ENCODE results near the gene NRIP3. TPM values are rescaled to one million over a fixed set of nuclear protein-coding genes. Genes with fewer than 3 reads are reported as not detected.

NRIP3 gene
- total and polyA plus RNA-seq, 2 of the 13 experiments (the other 11 are each of a cell fraction or from before 2014, with no cell fraction given): 0.04 to 0.07 TPM

DNA sequence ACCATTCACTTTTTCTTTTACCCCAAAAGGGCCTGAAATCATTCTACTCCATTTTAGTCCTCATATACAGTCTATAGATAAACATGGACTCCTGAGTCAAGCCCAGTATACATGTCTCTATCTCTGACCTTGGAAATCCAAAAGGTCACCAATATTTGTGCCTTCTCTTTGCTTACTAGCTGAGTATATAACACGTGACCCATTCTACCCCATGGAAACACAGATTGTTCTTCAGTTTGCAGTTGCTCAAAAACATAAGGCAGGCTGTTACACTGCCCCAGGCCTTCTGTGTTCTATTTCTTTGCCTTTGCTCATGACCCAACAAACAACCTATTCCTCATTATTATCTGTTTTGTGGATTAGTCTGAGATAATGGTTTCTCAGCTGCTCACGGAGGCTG, 5.8 kb downstream of the NRIP3 start (continued):
- TF ChIP-seq ZNF790 (CRISPR knock-in tag; IDR thresholded peaks at IDR 0.05; ENCODE audit: borderline replicate concordance) (no peak), NR2F6 (IDR thresholded peaks at IDR 0.05) (no peak), NR2F6 (CRISPR knock-in tag; IDR thresholded peaks at IDR 0.05) (peak; percentile 14; the same call in 1 of the 2 replicates), EP300 (IDR thresholded peaks at IDR 0.05; ENCODE audit: low read depth in 2 of 2, low read length in 2 of 2) (no peak), EP300 (CRISPR knock-in tag; IDR thresholded peaks at IDR 0.05; ENCODE audit: borderline replicate concordance) (no peak), AHR (CRISPR knock-in tag; IDR thresholded peaks at IDR 0.05) (no peak), ZBTB42 (CRISPR knock-in tag; IDR thresholded peaks at IDR 0.05) (no peak), HOXA7 (CRISPR knock-in tag; IDR thresholded peaks at IDR 0.05) (no peak), HNF4A (CRISPR knock-in tag; IDR thresholded peaks at IDR 0.05) (peak; percentile 29), CBX5 (CRISPR knock-in tag; IDR thresholded peaks at IDR 0.05; ENCODE audit: borderline replicate concordance) (no peak), SOX13 (IDR thresholded peaks at IDR 0.05) (no peak), SOX13 (CRISPR knock-in tag; conservative IDR thresholded peaks at IDR 0.05 in 1 of 2, IDR thresholded peaks at IDR 0.05 in 1 of 2) (0 out of 4 replicates have a peak, but pooled peaks of 1 of the 2 experiments have one; percentile 10), AGO1 (IDR thresholded peaks at IDR 0.05; ENCODE audit: low read depth, low read length, poor library complexity, severe bottlenecking) (no peak), SETDB1 (CRISPR knock-in tag; IDR thresholded peaks at IDR 0.05; ENCODE audit: borderline replicate concordance) (no peak), ZNF879 (CRISPR knock-in tag; IDR thresholded peaks at IDR 0.05) (no peak), TARDBP (CRISPR knock-in tag; IDR thresholded peaks at IDR 0.05) (no peak)
- TF ChIP-seq, protein P1, sequence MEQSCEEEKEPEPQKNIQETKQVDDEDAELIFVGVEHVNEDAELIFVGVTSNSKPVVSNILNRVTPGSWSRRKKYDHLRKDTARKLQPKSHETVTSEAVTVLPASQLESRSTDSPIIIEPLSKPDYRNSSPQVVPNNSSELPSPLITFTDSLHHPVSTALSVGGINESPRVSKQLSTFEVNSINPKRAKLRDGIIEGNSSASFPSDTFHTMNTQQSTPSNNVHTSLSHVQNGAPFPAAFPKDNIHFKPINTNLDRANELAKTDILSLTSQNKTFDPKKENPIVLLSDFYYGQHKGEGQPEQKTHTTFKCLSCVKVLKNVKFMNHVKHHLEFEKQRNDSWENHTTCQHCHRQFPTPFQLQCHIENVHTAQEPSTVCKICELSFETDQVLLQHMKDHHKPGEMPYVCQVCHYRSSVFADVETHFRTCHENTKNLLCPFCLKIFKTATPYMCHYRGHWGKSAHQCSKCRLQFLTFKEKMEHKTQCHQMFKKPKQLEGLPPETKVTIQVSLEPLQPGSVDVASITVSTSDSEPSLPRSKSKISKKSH (CRISPR knock-in tag; IDR thresholded peaks at IDR 0.05; ENCODE audit: borderline replicate concordance): no peak
- TF ChIP-seq, protein P2, sequence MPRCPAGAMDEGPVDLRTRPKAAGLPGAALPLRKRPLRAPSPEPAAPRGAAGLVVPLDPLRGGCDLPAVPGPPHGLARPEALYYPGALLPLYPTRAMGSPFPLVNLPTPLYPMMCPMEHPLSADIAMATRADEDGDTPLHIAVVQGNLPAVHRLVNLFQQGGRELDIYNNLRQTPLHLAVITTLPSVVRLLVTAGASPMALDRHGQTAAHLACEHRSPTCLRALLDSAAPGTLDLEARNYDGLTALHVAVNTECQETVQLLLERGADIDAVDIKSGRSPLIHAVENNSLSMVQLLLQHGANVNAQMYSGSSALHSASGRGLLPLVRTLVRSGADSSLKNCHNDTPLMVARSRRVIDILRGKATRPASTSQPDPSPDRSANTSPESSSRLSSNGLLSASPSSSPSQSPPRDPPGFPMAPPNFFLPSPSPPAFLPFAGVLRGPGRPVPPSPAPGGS (CRISPR knock-in tag; IDR thresholded peaks at IDR 0.05): no peak
- TF ChIP-seq, protein P3, sequence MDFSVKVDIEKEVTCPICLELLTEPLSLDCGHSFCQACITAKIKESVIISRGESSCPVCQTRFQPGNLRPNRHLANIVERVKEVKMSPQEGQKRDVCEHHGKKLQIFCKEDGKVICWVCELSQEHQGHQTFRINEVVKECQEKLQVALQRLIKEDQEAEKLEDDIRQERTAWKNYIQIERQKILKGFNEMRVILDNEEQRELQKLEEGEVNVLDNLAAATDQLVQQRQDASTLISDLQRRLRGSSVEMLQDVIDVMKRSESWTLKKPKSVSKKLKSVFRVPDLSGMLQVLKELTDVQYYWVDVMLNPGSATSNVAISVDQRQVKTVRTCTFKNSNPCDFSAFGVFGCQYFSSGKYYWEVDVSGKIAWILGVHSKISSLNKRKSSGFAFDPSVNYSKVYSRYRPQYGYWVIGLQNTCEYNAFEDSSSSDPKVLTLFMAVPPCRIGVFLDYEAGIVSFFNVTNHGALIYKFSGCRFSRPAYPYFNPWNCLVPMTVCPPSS (IDR thresholded peaks at IDR 0.05): no peak
- TF ChIP-seq, protein P4, sequence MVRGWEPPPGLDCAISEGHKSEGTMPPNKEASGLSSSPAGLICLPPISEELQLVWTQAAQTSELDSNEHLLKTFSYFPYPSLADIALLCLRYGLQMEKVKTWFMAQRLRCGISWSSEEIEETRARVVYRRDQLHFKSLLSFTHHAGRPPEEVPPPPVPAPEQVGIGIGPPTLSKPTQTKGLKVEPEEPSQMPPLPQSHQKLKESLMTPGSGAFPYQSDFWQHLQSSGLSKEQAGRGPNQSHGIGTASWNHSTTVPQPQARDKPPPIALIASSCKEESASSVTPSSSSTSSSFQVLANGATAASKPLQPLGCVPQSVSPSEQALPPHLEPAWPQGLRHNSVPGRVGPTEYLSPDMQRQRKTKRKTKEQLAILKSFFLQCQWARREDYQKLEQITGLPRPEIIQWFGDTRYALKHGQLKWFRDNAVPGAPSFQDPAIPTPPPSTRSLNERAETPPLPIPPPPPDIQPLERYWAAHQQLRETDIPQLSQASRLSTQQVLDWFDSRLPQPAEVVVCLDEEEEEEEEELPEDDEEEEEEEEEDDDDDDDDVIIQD (CRISPR knock-in tag; IDR thresholded peaks at IDR 0.05; ENCODE audit: low read depth): peak; percentile 44; the same call in 1 of the 2 replicates
- TF ChIP-seq, protein P5, sequence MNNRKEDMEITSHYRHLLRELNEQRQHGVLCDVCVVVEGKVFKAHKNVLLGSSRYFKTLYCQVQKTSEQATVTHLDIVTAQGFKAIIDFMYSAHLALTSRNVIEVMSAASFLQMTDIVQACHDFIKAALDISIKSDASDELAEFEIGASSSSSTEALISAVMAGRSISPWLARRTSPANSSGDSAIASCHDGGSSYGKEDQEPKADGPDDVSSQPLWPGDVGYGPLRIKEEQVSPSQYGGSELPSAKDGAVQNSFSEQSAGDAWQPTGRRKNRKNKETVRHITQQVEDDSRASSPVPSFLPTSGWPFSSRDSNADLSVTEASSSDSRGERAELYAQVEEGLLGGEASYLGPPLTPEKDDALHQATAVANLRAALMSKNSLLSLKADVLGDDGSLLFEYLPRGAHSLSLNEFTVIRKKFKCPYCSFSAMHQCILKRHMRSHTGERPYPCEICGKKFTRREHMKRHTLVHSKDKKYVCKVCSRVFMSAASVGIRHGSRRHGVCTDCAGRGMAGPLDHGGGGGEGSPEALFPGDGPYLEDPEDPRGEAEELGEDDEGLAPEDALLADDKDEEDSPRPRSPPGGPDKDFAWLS (CRISPR knock-in tag; IDR thresholded peaks at IDR 0.05; ENCODE audit: borderline replicate concordance): no peak
